GM21737 (cell line): Measurements from ENCODE around the gene KCTD19.
A peak's percentile ranks its signal among the peaks of the same experiment; 100 is the strongest.

Source experiments
- ATAC-seq: cut with Tn5 transposase; IDR thresholded peaks from one replicate; pipeline ENCODE4 v1.9.1; 2021; ENCODE audit warnings: mild to moderate bottlenecking, moderate library complexity; ENCODE audit not compliant: unreplicated experiment

KCTD19 gene

DNA sequence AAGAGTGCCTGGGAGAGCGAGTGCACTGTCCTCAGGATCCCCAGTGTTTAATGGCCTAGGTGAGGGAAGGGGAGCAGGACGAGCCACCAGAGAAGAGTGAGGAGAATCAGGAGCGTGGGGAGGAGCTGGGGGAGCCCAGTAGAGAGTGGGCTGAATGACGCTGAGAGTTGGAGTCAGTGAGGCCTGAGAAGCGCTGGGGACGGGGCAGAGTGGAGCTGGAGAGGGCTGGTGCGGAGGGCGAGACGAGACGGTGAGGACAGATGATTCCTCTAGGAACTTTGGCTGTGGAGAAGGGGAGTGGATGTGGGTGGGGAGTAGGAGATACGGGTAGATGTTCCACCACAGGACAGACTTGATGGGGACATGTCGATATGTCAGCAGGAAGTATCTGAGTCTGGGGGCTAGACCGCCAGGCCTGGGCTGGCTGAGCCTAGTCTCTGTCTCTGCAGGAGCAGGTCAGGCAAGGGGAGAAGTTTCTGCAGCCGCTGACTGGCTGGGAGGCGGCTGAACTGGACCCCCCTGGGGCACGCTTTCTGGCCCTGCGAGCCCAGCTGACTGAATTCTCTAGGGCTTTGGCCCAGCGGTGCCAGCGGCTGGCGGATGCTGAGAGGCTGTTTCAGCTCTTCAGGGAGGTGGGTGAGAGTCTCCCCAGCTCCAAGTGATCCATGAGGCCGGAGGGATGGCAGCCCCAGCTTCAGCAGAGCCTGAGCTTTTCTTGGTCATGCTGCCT, 42.5 kb downstream of the KCTD19 start:
- no peak for ATAC-seq

DNA sequence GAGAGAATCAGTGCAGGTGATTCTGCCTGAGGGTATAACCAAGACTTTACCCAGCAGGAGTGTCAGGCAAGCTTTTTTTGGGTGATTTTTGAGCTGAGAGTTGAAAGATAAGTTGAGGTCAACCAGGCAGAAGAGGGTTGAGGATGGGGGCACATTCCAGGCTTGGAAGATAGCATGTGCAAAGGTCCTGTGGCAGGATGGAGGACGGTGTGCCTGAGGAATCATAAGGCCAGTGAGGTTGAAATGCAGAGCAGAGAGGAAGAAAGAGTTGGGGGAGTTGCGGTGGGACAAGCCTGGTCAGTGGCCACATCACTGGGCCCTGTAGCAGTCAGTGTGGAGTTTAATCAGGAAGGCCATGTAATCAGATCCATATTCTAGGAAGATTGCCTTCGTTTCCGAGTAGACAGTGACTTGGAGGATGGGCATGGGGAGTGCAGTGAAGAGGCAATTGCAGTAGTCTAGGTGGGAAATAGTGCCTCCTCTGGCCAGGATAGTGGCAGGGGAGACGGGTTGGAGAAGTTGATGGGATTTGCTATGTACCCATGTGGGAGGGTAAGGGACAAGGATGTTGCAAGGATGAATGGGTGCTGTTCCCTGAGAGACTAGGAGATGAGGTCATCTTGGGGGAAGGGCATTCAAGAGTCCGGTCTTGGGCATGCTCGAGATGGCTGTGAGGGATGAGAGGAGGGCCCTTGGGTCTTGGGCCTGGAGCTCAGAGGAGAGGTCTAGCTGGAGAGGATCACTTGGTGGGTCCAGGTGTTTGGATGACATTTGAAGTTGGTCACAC, 43.3 kb downstream of the KCTD19 start:
- no peak for ATAC-seq

DNA sequence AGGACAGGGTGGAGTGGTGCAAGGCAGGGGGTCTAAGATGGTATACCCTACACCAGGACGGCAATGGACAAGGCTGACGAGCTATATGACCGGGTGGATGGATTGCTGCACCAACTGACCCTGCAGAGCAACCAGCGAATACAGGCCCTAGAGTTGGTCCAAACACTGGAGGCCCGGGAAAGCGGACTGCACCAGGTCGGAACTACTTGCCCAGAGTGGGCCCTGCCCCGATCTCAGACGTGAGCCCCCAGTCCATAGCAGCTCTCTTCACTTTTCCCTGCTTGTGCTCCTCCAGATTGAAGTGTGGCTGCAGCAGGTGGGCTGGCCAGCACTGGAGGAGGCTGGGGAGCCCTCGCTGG, 44.1 kb downstream of the KCTD19 start:
- no peak for ATAC-seq

DNA sequence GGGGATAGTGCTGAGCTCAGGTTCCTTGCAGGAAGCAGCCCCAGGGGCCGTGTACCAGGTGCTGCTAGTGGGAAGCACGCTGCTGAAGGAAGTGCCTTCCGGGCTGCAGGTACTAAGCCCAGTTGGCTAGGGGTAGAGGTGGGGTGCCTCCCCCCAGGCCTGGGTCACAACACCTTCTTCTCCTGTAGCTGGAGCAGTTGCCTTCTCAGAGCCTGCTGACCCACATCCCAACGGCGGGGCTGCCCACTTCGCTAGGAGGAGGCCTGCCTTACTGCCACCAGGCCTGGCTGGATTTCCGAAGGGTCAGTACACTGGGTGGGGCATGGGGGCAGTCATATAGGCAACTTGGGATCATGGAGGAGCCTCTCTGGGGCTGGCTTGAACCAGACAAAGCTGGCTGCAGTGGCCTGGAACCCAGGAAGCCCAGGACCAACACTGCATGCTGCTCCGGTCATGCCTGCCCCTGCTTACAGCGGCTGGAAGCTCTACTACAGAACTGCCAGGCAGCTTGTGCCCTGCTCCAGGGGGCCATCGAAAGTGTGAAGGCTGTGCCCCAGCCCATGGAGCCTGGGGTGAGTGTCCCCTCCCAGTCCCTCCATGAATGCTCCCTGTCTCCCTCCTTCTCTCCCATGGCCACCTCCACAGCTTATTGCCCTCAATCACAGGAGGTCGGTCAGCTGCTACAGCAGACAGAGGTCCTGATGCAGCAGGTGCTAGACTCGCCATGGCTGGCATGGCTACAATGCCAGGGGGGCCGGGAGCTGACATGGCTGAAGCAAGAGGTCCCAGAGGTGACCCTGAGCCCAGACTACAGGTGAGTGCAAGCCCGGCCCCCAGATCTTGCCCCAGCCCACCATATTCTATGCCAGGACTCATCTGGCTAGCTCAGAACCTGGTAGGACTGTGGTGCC, 44.8 kb downstream of the KCTD19 start:
- no peak for ATAC-seq

DNA sequence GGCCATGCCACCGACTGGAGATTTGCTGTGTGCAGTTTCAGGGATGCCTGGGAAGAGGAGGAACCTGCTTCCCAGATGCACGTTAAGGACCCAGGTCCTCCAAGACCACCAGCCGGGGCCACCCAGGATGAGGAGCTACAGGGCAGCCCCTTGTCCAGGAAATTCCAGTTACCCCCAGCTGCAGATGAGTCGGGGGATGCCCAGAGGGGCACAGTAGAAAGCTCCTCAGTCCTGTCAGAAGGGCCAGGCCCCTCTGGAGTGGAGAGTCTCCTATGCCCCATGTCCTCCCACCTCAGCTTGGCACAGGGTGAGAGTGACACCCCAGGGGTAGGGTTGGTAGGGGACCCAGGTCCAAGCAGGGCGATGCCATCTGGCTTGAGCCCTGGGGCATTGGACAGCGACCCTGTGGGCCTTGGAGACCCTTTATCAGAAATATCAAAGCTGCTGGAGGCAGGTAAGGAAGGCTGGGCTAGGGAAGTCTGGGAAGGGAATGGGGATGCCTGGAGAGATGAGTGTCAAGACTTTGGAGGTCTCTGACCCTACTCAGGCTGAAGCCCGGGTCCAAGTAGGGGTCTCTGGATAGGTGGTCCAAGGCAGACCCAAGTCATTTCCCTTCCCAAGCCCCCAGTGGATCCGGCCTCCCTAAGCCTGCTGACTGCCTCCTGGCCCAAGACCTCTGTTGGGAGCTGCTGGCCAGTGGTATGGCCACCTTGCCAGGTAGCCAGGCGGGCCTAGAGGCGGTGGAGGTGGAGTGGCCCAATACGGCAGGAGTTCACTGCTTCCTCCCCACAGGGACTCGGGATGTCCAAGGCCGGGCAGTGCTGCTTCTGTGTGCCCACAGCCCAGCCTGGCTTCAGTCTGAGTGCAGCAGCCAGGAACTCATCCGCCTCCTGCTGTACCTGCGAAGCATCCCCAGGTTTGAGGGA, 46.2 kb downstream of the KCTD19 start:
- ATAC-seq, result no peak

DNA sequence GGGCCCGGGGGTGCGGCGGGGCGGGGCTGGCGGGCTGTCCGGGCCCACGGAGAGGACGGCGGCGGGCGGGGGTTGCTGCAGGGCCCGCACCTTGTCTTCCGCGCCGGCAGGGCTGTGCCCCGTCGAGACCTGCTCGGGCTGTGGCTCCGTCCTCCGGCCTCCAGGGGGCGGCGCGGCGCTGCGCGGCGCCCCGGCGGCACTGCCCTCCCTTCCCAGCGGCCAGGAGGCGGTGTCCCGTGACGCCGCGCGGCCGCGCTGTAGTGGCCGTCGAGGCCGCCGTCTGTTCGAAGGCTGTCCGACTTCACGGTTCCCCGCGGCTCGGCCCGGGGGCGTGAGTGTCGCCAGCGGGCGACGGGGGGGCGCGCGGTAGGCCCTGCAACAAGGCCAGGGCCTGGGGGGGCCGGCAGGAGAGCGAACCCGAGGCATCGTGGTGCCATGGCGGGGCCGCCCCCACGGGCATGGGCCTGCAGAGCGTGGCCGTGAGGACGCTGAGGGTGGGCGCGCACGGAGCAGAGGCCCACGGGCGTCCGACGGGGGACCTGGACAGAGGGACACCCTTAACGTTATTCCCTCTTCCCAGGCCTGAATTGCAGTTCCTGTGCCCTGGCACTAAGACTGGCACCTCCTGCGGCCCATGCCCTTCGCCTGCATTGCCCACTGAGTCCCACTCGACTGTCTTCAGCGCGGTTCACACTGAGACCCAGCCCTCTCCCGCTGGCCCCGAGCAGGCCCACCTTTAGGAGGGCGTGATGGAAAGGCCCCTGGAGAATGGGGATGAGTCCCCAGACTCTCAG, 47.0 kb downstream of the KCTD19 start, which contains the start of gene PLEKHG4:
TSS of gene PLEKHG4 (plus strand) at position 237 of the 794 bp plus-strand sequence. CDS start at position 750, 513 bp downstream.
- peak; percentile 80 for ATAC-seq

DNA sequence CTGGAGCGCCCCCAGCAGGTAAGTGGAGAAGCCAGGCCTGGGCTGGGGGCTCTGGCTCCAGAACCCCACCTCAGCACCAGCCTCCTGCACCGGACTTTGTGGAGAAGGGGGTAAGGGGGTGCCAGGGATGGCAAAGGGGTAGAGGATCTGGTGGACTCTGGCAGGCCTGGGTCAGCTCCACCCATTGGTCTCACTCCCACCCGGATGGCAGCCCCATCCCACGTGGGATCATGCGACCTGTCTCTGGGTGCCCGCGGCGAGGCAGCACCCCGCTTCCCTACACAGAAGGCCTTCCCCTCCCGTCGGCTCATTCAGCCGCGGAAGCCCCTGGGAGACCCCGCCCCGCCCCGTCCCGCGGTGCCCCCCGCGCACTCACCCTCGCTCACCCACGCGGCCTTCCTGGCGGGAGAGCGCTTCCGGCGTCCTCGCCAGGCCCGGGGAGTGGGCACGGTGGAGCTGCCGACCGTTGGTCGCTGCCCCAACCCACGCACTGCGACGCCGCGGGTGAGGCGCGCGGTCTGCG, 47.7 kb downstream of the KCTD19 start:
- peak; percentile 26 for ATAC-seq

DNA sequence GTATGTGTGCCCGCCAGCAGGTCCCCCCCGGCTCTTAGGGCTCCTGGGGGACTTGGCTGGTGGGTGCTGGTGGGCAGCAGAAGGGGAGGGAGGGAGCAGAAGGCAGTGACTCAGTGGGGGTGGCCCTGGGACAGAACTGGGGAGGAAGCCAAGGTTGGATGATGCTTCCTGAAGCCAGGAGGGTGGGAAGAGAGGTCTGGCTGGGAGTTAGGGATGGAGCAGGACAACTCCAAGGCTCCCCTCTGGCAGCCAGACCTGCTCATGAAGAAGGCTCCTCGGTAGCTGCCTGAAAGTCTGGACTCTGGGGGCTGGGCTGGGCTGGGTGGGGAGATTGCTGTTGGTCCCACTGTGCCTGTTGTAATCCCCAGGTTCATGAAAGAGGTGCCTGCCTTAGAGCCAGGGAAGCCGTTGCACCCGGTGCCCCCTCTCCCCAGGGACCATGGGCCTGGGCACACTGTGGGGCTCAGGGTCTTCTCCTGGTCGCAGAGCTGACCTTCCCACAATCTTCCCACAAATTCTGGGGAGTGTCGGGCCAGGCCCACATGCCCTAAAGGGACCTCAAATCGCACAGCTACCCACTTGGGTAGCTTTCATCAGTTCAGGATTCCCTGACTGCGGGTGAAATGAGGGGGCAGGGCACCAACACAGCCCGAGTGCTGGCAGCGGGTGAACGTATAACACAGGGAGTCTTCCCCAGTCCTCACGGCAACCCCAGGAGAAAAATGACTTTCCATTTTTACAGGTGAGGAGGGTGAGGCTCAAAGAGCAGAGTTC, 48.4 kb downstream of the KCTD19 start:
- ATAC-seq, result peak; percentile 10

DNA sequence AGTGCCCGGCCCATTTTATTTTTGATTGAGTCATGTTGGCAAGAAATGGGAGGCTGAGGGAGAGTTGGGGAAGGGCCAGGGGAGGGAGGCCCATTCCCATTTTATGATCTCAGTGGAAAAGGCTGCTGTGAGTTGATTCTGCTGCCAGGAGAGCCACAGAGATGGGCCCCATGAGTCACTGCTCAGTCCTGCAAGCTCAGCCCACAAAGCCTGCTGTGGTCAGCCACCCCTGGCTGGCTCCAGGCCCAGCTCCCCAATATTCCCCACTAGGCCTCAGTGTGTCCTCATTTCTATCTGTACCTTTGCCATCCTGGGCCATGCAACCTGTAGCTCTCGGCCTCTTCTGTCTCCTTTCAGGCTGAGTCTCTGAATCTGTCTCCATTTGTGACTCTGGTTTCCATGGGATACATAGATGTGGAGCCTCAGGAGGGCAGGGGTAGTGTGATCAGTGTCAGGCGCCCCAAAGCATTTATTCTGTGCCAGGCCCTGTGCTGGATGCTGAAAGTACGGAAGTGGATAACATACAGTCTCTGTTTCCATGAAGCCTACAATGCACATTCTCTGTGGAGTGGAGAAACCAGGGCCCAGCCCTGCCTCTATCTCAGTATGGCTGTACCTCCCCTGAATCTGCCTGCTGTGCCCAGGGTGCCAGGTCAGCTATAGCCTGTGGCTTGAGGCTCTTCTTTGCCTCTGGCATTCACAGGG, 49.1 kb downstream of the KCTD19 start:
- no peak for ATAC-seq

DNA sequence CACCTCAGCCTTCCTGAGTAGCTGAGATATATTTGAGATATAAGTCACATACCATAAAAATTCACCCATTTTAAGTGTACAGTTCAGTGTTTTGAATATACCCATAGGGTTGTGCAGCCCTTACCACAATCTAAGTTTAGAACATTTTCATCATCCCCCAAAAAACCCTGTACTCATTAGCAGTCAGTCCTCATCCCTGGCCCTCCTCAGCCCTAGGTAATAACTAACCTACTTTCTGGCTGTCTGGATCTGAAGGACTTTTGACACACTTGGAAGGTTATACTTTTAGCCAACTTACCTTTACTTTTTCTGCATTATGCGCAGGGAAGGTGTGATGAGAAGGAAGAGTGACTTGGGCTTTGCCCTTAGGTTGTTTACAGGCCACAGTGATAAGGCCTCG, 51.2 kb downstream of the KCTD19 start:
- ATAC-seq, result no peak

DNA sequence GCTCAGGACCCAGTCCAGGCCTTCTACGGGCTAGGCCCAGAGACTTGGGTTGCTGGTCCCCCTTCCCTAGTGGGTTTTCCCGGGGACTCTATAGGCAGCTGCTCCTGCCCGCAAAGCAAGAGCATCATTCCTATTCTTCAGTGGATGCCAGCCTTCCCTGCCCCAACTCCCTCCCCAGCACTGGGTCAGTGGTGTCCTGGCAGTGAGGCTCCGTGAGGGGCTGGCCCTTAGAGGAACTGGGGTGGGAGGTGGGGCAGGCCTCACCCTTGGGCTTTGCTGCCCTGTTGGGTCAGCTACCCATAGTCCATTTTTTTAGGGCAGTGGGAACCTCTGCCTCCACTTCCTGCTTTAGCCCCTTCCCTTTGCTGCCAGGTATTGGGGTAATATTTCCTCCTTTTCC, 55.1 kb downstream of the KCTD19 start:
- no peak for ATAC-seq

DNA sequence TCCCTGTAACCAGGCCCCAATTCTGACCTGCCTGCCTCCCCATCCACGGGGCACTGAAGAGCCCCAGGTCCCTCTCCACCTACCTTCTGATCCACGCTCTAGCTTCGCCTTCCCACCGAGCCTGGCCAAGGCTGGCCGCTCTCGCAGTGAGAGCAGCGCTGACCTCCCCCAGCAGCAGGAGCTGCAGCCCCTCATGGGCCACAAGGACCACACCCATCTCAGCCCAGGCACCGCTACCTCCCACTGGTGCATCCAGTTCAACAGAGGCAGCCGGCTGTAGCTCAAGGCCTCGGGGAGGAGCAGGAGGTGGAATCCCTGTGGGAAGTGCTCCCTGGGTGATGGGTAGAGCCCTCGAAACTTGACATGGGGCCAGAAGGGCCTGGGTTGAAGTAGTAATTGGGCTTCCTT, 55.6 kb downstream of the KCTD19 start:
- no peak for ATAC-seq

DNA sequence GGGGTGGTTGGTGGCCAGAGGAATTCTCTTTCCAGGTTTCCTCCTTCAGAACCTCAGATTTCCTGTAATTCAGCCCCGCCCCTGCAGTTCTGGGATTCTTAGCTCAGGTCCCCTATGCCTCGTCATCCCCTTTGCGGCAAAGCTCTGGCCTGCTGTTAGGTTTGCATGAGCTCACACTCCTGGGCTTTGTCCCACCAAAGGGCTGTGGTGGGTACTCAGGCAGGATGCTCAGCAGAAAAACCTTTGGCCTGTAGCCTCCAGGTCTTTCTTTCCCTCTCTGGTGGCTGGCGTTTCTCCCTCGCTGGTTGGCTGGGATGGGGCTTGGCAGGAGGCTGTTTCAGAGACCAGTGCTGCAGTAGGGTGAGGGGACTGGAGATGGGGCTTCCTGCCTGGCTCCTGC, 56.8 kb downstream of the KCTD19 start:
- ATAC-seq, result no peak

DNA sequence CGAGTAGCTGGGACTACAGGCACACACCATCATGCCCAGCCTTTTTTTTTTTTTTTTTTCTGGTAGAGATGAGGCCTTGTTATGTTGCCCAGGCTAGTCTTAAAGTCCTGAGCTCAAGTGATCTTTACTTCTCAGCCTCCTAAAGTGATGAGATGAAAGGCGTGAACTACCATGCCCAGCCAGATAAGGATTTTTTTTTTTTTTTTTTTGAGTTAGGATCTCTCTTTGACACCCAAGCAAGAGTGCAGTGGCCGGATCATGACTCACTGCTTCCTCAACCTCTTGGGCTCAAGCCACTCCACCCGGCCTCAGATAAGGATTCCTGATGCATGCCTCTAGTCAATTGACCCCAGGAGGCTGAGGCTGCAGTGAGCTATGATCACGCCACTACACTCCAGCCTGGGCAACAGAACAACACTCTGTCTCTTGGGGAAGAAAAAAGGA, 58.4 kb downstream of the KCTD19 start:
- no peak for ATAC-seq

DNA sequence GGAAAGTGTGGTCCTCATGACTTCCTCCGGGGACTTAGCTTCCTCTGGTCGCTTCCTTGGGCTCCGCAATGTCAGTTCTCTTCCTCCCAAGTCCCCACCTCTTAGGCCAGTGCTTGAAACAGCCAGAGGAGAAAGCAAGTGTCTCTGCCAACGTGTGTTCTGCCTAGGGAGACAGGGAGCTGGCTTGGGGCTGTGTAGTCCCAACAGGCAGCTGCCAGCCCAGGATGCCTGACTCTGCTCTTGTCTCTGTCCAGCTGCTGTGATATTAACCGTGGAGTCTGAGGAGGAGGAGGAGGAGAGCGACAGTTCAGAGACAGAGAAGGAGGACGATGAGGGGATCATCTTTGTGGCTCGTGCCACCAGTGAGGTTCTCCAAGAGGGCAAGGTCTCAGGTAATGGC, 60.7 kb downstream of the KCTD19 start:
- ATAC-seq, result no peak

DNA sequence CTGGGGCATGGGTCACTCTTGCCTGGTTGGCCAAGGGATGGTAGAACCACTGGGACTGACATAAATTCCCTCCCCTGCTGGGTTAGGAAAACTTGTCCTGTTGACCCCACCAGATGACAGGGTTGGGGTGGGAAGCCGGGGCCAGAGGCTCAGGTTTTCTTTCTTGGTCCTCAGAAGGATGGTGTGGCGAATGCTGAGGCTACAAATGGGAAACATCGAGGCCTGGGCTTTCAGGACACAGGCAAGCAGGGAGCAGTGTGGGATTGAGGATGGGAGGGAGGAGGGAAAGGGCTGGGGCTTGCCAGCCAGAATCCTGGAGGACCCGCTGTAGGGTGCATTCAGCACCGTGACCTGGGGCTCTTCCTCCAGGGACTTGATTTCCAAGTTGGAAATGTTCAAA, 61.7 kb downstream of the KCTD19 start:
- ATAC-seq, result no peak

DNA sequence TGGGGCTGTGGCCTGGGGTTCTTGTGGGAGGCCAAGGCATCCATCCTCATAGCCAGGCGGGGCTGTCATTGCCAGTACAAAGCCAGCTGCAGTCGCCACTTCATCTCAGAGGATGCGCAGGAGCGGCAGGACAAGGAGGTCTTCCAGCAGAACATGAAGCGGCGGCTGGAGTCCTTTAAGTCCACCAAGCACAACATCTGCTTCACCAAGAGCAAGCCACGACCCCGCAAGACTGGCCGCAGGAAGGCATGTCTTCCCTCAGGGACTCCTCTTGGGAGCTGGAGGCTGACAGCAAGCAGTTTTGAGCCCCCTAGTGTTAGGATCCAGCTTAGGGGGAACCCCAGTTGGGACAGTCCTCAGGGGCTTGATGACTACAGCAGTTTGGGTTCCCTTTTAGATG, 62.3 kb downstream of the KCTD19 start:
- ATAC-seq, result no peak

DNA sequence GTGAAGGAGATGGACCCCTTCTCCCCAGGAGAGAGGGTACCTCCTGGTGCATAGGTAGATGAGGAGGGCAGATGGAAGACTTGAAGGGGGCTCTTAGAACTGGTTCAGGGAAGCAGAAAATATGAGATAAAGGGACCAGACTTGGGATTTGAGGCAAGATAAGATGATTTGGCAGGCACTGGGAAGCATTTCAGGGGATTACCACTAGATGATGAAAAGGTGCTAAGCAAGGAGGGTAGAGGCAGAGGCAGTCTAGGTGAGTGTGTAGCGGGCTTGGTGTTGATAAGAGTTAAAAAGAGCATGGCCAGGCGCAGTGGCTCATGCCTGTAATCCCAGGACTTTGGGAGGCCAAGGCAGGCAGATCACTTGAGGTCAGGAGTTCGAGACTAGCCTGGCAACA, 63.3 kb downstream of the KCTD19 start:
- ATAC-seq, result no peak
